HEK293T (cell line): Measurements from ENCODE around the gene MME.

ENCODE experiments used
- FOXM1 ChIP-seq: fragments of 450-650 bp; IDR thresholded peaks from 2 replicates; pipeline ENCODE4 v1.6.1; 2017; ENCODE audit warnings: mild to moderate bottlenecking, borderline replicate concordance
- TARDBP ChIP-seq: fragments of 450-650 bp; IDR thresholded peaks from 2 replicates; pipeline ENCODE4 v1.6.1; 2016

- TF ChIP-seq TARDBP: no peak
- TF ChIP-seq FOXM1: no peak
Observed at GRCh38 chr3:155153242-155154186, 73.4 kb downstream of the MME start.
